GM12878 (cell line): ENCODE data around the gene MAGI1. TPM values are rescaled to one million over a fixed set of nuclear protein-coding genes. Genes with fewer than 3 reads are reported as not detected.

ENCODE experiments used
- ATAC-seq: fragments of 200-7000 bp; cut with Tn5 transposase; 3 replicates; pipeline ENCODE4 v1.9.1; 2020; ENCODE audit warnings: mild to moderate bottlenecking, moderate library complexity
- BruUV-seq: library from RNA; stranded (reverse); fragments of 400-500 nt; replicated peaks from 2 replicates; lab custom pipeline; 2021; lab: Mats Ljungman, UMichigan
- CTCF ChIA-PET: fragments of 300-600 bp; sonication (Branson Sonifier 250); formaldehyde crosslinking; extraction: SDS; loops from one replicate; lab custom pipeline; 2021; ENCODE audit warnings: inconsistent platforms; lab: Yijun Ruan, JAX
- POLR2A ChIA-PET: fragments of 350-600 bp; formaldehyde crosslinking; extraction: SDS; loops from one replicate; lab custom pipeline; 2021; ENCODE audit warnings: inconsistent platforms; lab: Charles Lee
- RAD21 ChIA-PET: fragments of 300-600 bp; sonication (Branson Sonifier 250); formaldehyde crosslinking; loops from one replicate; lab custom pipeline; 2023; ENCODE audit warnings: antibody characterized with exemption; ENCODE audit not compliant: unreplicated experiment; lab: Charles Lee
- SMC1A ChIA-PET: fragments of 300-600 bp; sonication (Branson Sonifier 250); formaldehyde crosslinking; loops from one replicate; lab custom pipeline; 2023; ENCODE audit not compliant: unreplicated experiment, uncharacterized antibody; lab: Charles Lee
- DNase-seq: peaks from one replicate; pipeline ENCODE4 v3.0.0-alpha.2; 2011; ENCODE audit warnings: low read depth, low spot score
- FAIRE-seq: peaks from 3 replicates; lab custom pipeline; 2011; peaks lifted over from hg19 to GRCh38; lab: Jason Lieb, UNC
- H2AFZ ChIP-seq: 2 replicates; pipeline ENCODE4 v1.6.0; 2011; ENCODE audit warnings: low read depth, low read length, control low read depth; ENCODE audit not compliant: control insufficient read depth
- H3K27ac ChIP-seq: 2 replicates; pipeline ENCODE4 v1.5.1; 2011; ENCODE audit warnings: control low read depth; ENCODE audit not compliant: control insufficient read depth, insufficient read depth
- H3K27me3 ChIP-seq, 2 experiments: replicated peaks in 1 of 2; 2 replicates each; pipeline versions ENCODE4 v1.6.0 to v1.6.1; 2011; ENCODE audit warnings: low read length in 1 of 2; ENCODE audit not compliant: control insufficient read depth in 2 of 2, insufficient read depth in 2 of 2
- H3K36me3 ChIP-seq, 2 experiments: 2 replicates each; pipeline ENCODE4 v1.5.1; 2011; ENCODE audit warnings: low read length in 1 of 2; ENCODE audit not compliant: control insufficient read depth in 2 of 2, insufficient read depth in 2 of 2
- H3K4me1 ChIP-seq: 2 replicates; pipeline ENCODE4 v1.6.1; 2011; ENCODE audit warnings: mild to moderate bottlenecking, low read length, moderate library complexity, mixed read lengths; ENCODE audit not compliant: control insufficient read depth, insufficient read depth
- H3K4me2 ChIP-seq: 2 replicates; pipeline ENCODE4 v1.6.0; 2011; ENCODE audit warnings: control low read depth; ENCODE audit not compliant: control insufficient read depth, insufficient read depth
- H3K4me3 ChIP-seq: fragments of 200-600 bp; sonication (generic); 2 replicates; pipeline ENCODE4 v1.5.1; 2016
- H3K79me2 ChIP-seq: 2 replicates; pipeline ENCODE4 v1.6.0; 2011; ENCODE audit warnings: low read length; ENCODE audit not compliant: control insufficient read depth, insufficient read depth
- H3K9ac ChIP-seq: 2 replicates; pipeline ENCODE4 v1.8.0; 2011; ENCODE audit warnings: low read length, control low read depth, mixed read lengths; ENCODE audit not compliant: control insufficient read depth, insufficient read depth
- H3K9me3 ChIP-seq: replicated peaks from 3 replicates; pipeline ENCODE4 v1.5.1; 2011; ENCODE audit warnings: mild to moderate bottlenecking, low read length; ENCODE audit not compliant: control insufficient read depth, insufficient read depth
- H4K20me1 ChIP-seq: 2 replicates; pipeline ENCODE4 v1.6.0; 2011; ENCODE audit not compliant: control insufficient read depth, insufficient read depth
- ATF7 ChIP-seq: fragments of 450-650 bp; IDR thresholded peaks from 2 replicates; pipeline ENCODE4 v1.6.1; 2016; ENCODE audit warnings: low read depth, mild to moderate bottlenecking
- MEF2A ChIP-seq: IDR thresholded peaks from 2 replicates; pipeline ENCODE4 v1.6.1; 2011; ENCODE audit warnings: low read depth, mild to moderate bottlenecking, low read length, moderate library complexity; ENCODE audit not compliant: insufficient read depth
- PAX8 ChIP-seq: fragments of 450-650 bp; IDR thresholded peaks from 2 replicates; pipeline ENCODE4 v1.6.1; 2017; ENCODE audit warnings: mild to moderate bottlenecking, moderate library complexity
- RB1 ChIP-seq: fragments of 450-650 bp; formaldehyde crosslinking; IDR thresholded peaks from 2 replicates; pipeline ENCODE4 v1.6.1; 2017; ENCODE audit warnings: mild to moderate bottlenecking, borderline replicate concordance
- TBL1XR1 ChIP-seq: IDR thresholded peaks from 2 replicates; pipeline ENCODE4 v1.6.1; 2012; ENCODE audit warnings: low read depth, low read length, improper control_type of control experiment
- WGBS: methylation state at CpG from one replicate; pipeline ENCODE4 v1.1.6; 2016; ENCODE audit warnings: low lambda C conversion rate; ENCODE audit not compliant: insufficient replicate concordance, insufficient coverage; ENCODE audit errors: missing lambda C conversion rate; 5-methylcytosine and 5-hydroxymethylcytosine counted together
- in situ Hi-C: fragments of 300-500 bp; cut with MboI; formaldehyde crosslinking; loops from 9 replicates; pipeline ENCODE4 v1.14.3; 2018; ENCODE audit warnings: mixed read lengths
- intact Hi-C: fragments of 100-400 bp; cut with micrococcal nuclease; formaldehyde crosslinking; loops from one replicate; pipeline ENCODE4 v1.14.2; 2022; ENCODE audit not compliant: unreplicated experiment
- polyA plus RNA-seq, 11 experiments: library from polyadenylated mRNA; depleted of rRNA in 4 of 11; unstranded in 6 of 11; stranded (reverse) in 5 of 11; fragments of >200 nt; fragmentation: Nextera tagmentation in 4 of 11; fragmentation: Illumina TruSeq in 1 of 11; extraction: Ambion mirVana in 4 of 11; extraction: Trizol in 1 of 11; gene quantifications; 1 replicate in 1 of 11; 2 replicates in 10 of 11; pipeline versions ENCODE4 v1.2.1 to v1.2.3, GENCODE V29; 2011 to 2016; ENCODE audit warnings: inconsistent platforms in 2 of 11, missing spikeins in 2 of 11, low read depth in 1 of 11
- total RNA-seq, 4 experiments: library from RNA; depleted of rRNA in 3 of 4; stranded (reverse); fragments of >200 nt in 3 of 4; fragmentation: Illumina TruSeq in 1 of 4; extraction: Trizol in 1 of 4; gene quantifications; 2 replicates each; pipeline versions ENCODE4 v1.2.1 to v1.2.3, GENCODE V29; 2013 to 2021
- TF ChIP-seq, protein P1 (sequence below): fragments of 450-650 bp; formaldehyde crosslinking; IDR thresholded peaks from 2 replicates; pipeline ENCODE4 v1.4.0; 2022; ENCODE audit warnings: mild to moderate bottlenecking, moderate library complexity
- TF ChIP-seq, protein P2 (sequence below): IDR thresholded peaks from 2 replicates; pipeline ENCODE4 v1.6.1; 2012; ENCODE audit warnings: mild to moderate bottlenecking, low read depth, low read length
- TF ChIP-seq, protein P3 (sequence below): IDR thresholded peaks from 2 replicates; pipeline ENCODE4 v1.6.1; 2012; ENCODE audit warnings: low read length, inconsistent platforms

Gene MAGI1
- total and polyA plus RNA-seq, 10 of the 15 experiments (the other 5 are each of a cell fraction or from before 2014, with no cell fraction given): 0.02 to 3.3 (median 0.29) TPM; not detected in 1

DNA sequence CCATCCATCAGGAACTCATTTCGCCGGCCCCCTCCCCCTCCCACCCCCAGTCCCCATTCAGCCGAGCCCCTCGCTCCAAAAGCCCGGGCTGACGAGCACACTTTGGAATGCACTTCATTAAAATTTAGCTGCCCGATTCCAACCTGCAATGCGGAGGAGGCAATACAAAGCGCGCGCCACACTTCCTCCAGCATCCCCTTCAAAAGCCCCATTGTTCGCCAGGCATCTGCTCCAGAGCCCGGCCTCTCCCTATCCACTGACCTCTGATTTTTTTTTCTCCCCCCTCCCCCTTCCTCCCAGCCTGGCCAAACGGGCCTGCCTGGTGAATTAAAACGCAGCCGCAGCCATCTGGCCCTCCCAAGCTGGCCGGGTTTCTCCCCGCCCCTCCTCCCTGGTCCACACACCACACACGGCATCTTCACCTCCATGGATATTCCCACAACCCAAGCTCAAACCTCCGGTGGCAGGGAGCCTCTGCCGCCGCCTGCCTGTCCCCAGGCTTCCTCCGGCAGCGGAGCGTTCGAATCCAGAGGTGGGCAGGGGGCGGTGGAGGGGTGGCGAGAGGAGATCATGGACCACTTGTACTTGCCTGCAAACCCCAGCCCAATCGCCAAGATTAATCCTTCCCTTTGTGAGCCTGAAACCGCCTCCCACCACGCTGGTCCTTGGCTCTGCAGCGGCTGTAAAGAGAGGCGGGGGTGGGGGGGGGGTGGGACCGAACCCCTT, 441.3 kb downstream of the MAGI1 start:
- no peak overlapping the region for H3K27ac ChIP-seq
- H3K27me3 ChIP-seq: no peaks in the 10 kb centered on the region
- ChIA-PET SMC1A (no interaction called here), RAD21 (no interaction called here), CTCF (no interaction called here), POLR2A (no interaction called here)
- H3K4me3 ChIP-seq: no peak overlapping the region
- no peaks in the 10 kb centered on the region for H3K79me2 ChIP-seq
- H3K4me2 ChIP-seq: no peak overlapping the region
- WGBS: 42% methylated on average over 17 of the region's 34 CpGs
- ATAC-seq (no peak), DNase-seq (no peak), FAIRE-seq (no peak)
- no peak overlapping the region for H2AFZ ChIP-seq
- TF ChIP-seq, protein P1, sequence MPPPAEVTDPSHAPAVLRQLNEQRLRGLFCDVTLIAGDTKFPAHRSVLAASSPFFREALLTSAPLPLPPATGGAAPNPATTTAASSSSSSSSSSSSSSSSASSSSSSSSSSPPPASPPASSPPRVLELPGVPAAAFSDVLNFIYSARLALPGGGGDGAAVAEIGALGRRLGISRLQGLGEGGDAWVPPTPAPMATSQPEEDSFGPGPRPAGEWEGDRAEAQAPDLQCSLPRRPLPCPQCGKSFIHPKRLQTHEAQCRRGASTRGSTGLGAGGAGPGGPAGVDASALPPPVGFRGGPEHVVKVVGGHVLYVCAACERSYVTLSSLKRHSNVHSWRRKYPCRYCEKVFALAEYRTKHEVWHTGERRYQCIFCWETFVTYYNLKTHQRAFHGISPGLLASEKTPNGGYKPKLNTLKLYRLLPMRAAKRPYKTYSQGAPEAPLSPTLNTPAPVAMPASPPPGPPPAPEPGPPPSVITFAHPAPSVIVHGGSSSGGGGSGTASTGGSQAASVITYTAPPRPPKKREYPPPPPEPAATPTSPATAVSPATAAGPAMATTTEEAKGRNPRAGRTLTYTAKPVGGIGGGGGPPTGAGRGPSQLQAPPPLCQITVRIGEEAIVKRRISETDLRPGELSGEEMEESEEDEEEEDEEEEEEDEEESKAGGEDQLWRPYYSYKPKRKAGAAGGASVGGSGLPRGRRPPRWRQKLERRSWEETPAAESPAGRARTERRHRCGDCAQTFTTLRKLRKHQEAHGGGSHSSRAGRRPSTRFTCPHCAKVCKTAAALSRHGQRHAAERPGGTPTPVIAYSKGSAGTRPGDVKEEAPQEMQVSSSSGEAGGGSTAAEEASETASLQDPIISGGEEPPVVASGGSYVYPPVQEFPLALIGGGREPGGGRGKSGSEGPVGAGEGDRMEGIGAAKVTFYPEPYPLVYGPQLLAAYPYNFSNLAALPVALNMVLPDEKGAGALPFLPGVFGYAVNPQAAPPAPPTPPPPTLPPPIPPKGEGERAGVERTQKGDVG (CRISPR knock-in tag): no peak
- TF ChIP-seq, protein P2, sequence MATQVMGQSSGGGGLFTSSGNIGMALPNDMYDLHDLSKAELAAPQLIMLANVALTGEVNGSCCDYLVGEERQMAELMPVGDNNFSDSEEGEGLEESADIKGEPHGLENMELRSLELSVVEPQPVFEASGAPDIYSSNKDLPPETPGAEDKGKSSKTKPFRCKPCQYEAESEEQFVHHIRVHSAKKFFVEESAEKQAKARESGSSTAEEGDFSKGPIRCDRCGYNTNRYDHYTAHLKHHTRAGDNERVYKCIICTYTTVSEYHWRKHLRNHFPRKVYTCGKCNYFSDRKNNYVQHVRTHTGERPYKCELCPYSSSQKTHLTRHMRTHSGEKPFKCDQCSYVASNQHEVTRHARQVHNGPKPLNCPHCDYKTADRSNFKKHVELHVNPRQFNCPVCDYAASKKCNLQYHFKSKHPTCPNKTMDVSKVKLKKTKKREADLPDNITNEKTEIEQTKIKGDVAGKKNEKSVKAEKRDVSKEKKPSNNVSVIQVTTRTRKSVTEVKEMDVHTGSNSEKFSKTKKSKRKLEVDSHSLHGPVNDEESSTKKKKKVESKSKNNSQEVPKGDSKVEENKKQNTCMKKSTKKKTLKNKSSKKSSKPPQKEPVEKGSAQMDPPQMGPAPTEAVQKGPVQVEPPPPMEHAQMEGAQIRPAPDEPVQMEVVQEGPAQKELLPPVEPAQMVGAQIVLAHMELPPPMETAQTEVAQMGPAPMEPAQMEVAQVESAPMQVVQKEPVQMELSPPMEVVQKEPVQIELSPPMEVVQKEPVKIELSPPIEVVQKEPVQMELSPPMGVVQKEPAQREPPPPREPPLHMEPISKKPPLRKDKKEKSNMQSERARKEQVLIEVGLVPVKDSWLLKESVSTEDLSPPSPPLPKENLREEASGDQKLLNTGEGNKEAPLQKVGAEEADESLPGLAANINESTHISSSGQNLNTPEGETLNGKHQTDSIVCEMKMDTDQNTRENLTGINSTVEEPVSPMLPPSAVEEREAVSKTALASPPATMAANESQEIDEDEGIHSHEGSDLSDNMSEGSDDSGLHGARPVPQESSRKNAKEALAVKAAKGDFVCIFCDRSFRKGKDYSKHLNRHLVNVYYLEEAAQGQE: no peak
- TF ChIP-seq ATF7 (no peak), MEF2A (no peak), TBL1XR1 (no peak), RB1 (no peak), PAX8 (no peak)
- TF ChIP-seq, protein P3, sequence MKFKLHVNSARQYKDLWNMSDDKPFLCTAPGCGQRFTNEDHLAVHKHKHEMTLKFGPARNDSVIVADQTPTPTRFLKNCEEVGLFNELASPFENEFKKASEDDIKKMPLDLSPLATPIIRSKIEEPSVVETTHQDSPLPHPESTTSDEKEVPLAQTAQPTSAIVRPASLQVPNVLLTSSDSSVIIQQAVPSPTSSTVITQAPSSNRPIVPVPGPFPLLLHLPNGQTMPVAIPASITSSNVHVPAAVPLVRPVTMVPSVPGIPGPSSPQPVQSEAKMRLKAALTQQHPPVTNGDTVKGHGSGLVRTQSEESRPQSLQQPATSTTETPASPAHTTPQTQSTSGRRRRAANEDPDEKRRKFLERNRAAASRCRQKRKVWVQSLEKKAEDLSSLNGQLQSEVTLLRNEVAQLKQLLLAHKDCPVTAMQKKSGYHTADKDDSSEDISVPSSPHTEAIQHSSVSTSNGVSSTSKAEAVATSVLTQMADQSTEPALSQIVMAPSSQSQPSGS: no peak
- in situ Hi-C loops: no loop called here
- H3K36me3 ChIP-seq: no peaks in the 10 kb centered on the region
- no peaks in the 10 kb centered on the region for H3K9me3 ChIP-seq
- intact Hi-C loops: no loop called here
- no peaks in the 10 kb centered on the region for H4K20me1 ChIP-seq
- BruUV-seq: no TSS peak
- H3K9ac ChIP-seq: no peak overlapping the region
- H3K4me1 ChIP-seq: no peaks in the 10 kb centered on the region
